Endodermal cell (in vitro differentiated cells): ENCODE measurements around the gene PRR22. TPM values are rescaled to one million over a fixed set of nuclear protein-coding genes. Genes with fewer than 3 reads are reported as not detected.

Experiments used
- DNase-seq: peaks from one replicate; pipeline ENCODE4 v3.0.0-alpha.2; 2017
- H3K27ac ChIP-seq: 2 replicates; pipeline ENCODE4 v1.5.1; 2013; ENCODE audit warnings: mild to moderate bottlenecking, low read depth, low read length, moderate library complexity
- H3K27me3 ChIP-seq: 2 replicates; pipeline ENCODE4 v1.6.1; 2013; ENCODE audit warnings: mild to moderate bottlenecking, low read length, moderate library complexity; ENCODE audit not compliant: insufficient read depth, control insufficient read depth, poor library complexity, severe bottlenecking
- H3K36me3 ChIP-seq: 2 replicates; pipeline ENCODE4 v1.7.0; 2013; ENCODE audit warnings: mild to moderate bottlenecking, low read length, moderate library complexity; ENCODE audit not compliant: control insufficient read depth, insufficient read depth
- H3K4me1 ChIP-seq: one replicate; pipeline ENCODE4 v1.7.0; 2013; ENCODE audit warnings: low read length; ENCODE audit not compliant: control insufficient read depth, insufficient read depth
- H3K4me3 ChIP-seq: 2 replicates; pipeline ENCODE4 v1.5.1; 2013; ENCODE audit warnings: mild to moderate bottlenecking, low read length, moderate library complexity
- H3K9ac ChIP-seq: 2 replicates; pipeline ENCODE4 v1.6.1; 2013; ENCODE audit warnings: mild to moderate bottlenecking, low read length, moderate library complexity; ENCODE audit not compliant: poor library complexity, severe bottlenecking; ENCODE audit errors: extremely low read depth
- H3K9me3 ChIP-seq: 2 replicates; pipeline ENCODE4 v1.6.1; 2013; ENCODE audit warnings: mild to moderate bottlenecking, low read length, moderate library complexity; ENCODE audit not compliant: control insufficient read depth
- H3K27ac Mint-ChIP-seq: 2 replicates; pipeline ENCODE4 v1.8.0; 2020; ENCODE audit warnings: mixed read lengths
- H3K27me3 Mint-ChIP-seq: 2 replicates; pipeline ENCODE4 v1.8.0; 2021; ENCODE audit warnings: mild to moderate bottlenecking, mixed read lengths; ENCODE audit not compliant: insufficient read depth
- H3K36me3 Mint-ChIP-seq: 2 replicates; pipeline ENCODE4 v1.8.0; 2020; ENCODE audit warnings: low read depth, mixed read lengths
- H3K4me1 Mint-ChIP-seq: 2 replicates; pipeline ENCODE4 v1.8.0; 2020; ENCODE audit warnings: mixed read lengths
- H3K4me3 Mint-ChIP-seq: 2 replicates; pipeline ENCODE4 v1.8.0; 2020; ENCODE audit warnings: mild to moderate bottlenecking, moderate library complexity, mixed read lengths
- H3K9me3 Mint-ChIP-seq: 2 replicates; pipeline ENCODE4 v1.8.0; 2020; ENCODE audit warnings: mild to moderate bottlenecking, mixed read lengths
- CTCF ChIP-seq: fragments of 200-600 bp; sonication (generic); conservative IDR thresholded peaks from 2 replicates; pipeline ENCODE4 v1.5.0; 2021; ENCODE audit warnings: antibody characterized with exemption, mild to moderate bottlenecking
- WGBS, 2 experiments: methylation state at CpG; one replicate each; pipeline versions ENCODE4 v1.1.5 to v1.1.7; 2013; ENCODE audit warnings: missing lambda C conversion rate in 2 of 2, mixed read lengths in 1 of 2; ENCODE audit not compliant: insufficient coverage in 1 of 2, insufficient read length in 1 of 2; 5-methylcytosine and 5-hydroxymethylcytosine counted together
- total RNA-seq, 2 donors: library from RNA; stranded (reverse); fragmentation: NEBNext Ultra II Directional in 1 of 2; extraction: Animal tissue kit (Norgen Biotek cat#: 25700) in 1 of 2; gene quantifications; 2 replicates in 1 of 2; 3 replicates in 1 of 2; pipeline ENCODE4 v1.2.1, GENCODE V29; 2021

Gene PRR22
- total RNA-seq, 2 donors from 2014 or later: 1.9 to 3.6 TPM

GRCh38 chr19:5806133-5806489 lies 21.6 kb upstream of the PRR22 start:
- TF ChIP-seq CTCF: no peak
- no peak for DNase-seq
- Histone ChIP-seq H3K27me3 (peaks cover 19% of the 10 kb centered on the region), H3K27ac (no peak overlapping the region), H3K4me1 (no peaks in the 10 kb centered on the region), H3K9me3 (no peaks in the 10 kb centered on the region), H3K4me3 (no peak overlapping the region), H3K9ac (no peak overlapping the region), H3K36me3 (no peaks in the 10 kb centered on the region)
- Mint-ChIP-seq H3K36me3 (no peaks in the 10 kb centered on the region), H3K27ac (no peak overlapping the region), H3K27me3 (peaks cover 29% of the 10 kb centered on the region), H3K9me3 (no peaks in the 10 kb centered on the region), H3K4me3 (peak overlapping the region; percentile 62), H3K4me1 (peaks cover 8% of the 10 kb centered on the region)
- WGBS, 2 experiments: 30% methylated on average over 6 of the region's 6 CpGs; no CpG with 5 or more reads in 1 of the 2 experiments

GRCh38 chr19:5805462-5806132 lies 21.1 kb upstream of the PRR22 start:
- Histone ChIP-seq H3K9me3 (no peaks in the 10 kb centered on the region), H3K27me3 (peaks cover 19% of the 10 kb centered on the region), H3K9ac (no peak overlapping the region), H3K36me3 (no peaks in the 10 kb centered on the region), H3K4me3 (peak overlapping the region; percentile 69), H3K4me1 (no peaks in the 10 kb centered on the region), H3K27ac (no peak overlapping the region)
- no peaks in the 10 kb centered on the region for H3K9me3 Mint-ChIP-seq
- no peaks in the 10 kb centered on the region for H3K36me3 Mint-ChIP-seq
- WGBS, 2 experiments: 2 to 5% methylated on average over 8 to 46 of the region's 46 CpGs
- peak overlapping the region; percentile 62 for H3K4me3 Mint-ChIP-seq
- H3K27me3 Mint-ChIP-seq: peaks cover 31% of the 10 kb centered on the region
- H3K4me1 Mint-ChIP-seq: peaks cover 8% of the 10 kb centered on the region
- H3K27ac Mint-ChIP-seq: no peak overlapping the region
- peak; percentile 97 for DNase-seq
- peak; percentile 92 for TF ChIP-seq CTCF

- 1 to 2% methylated on average over 12 to 102 of the region's 107 CpGs for WGBS, 2 experiments
- H3K4me1 ChIP-seq: no peaks in the 10 kb centered on the region
- Mint-ChIP-seq H3K27me3 (peaks cover 31% of the 10 kb centered on the region), H3K9me3 (no peaks in the 10 kb centered on the region), H3K36me3 (no peaks in the 10 kb centered on the region), H3K4me1 (peaks cover 8% of the 10 kb centered on the region), H3K27ac (peak within 1 kb of the TSS; percentile 68), H3K4me3 (peak within 1 kb of the TSS; percentile 62)
- H3K4me3 ChIP-seq: peak within 1 kb of the TSS; percentile 71
- peaks cover 19% of the 10 kb centered on the region for H3K27me3 ChIP-seq
- H3K27ac ChIP-seq: no peak within 1 kb of the TSS
- H3K9ac ChIP-seq: no peak within 1 kb of the TSS
- DNase-seq: peak; percentile 84
- no peaks in the 10 kb centered on the region for H3K9me3 ChIP-seq
- no peaks in the 10 kb centered on the region for H3K36me3 ChIP-seq
- TF ChIP-seq CTCF: no peak
These were observed 20.2 kb upstream of the PRR22 start, which contains the start of gene NRTN for GRCh38 chr19:5804516-5805461. TSS of gene NRTN (plus strand) at chr19:5805067. CDS start at chr19:5824166, 19,099 bp downstream.
